ENCODE results near the gene COP1. TPM values are rescaled to one million over a fixed set of nuclear protein-coding genes. Genes with fewer than 3 reads are reported as not detected.

COP1 gene
- total RNA-seq, 4 donors from 2014 or later, result 36.1 to 53.6 (median 39.5) TPM

DNA sequence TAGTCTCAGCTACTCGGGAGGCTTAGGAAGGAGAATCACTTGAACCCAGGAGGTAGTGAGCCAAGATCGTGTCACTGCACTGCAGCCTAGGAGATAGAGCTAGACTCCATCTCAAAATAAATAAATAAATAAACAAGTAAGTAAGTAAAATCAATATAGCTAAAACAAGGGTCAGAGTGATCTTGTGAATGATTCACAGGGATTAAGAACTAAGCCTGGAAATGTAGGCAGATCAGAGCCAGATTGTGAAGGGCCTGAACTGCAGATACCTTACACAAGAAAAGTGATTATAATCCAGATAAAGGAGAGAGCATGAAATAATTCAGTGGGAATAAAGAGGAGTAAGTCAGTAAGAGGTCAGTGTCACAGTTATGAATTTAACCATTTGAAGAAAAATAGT, 41.5 kb downstream of the COP1 start:
- Histone ChIP-seq H3K36me3 (peaks cover 5 to 37% (median 23%) of the 10 kb centered on the region in 4 donors), H3K9me3 (no peaks in the 10 kb centered on the region), H3K4me1 (no peaks in the 10 kb centered on the region), H3K27me3 (no peaks in the 10 kb centered on the region), H3K4me3 (no peak overlapping the region), H3K27ac (replicated peaks in 1 of 4) (no peak overlapping the region)
- TF ChIP-seq, protein P1, sequence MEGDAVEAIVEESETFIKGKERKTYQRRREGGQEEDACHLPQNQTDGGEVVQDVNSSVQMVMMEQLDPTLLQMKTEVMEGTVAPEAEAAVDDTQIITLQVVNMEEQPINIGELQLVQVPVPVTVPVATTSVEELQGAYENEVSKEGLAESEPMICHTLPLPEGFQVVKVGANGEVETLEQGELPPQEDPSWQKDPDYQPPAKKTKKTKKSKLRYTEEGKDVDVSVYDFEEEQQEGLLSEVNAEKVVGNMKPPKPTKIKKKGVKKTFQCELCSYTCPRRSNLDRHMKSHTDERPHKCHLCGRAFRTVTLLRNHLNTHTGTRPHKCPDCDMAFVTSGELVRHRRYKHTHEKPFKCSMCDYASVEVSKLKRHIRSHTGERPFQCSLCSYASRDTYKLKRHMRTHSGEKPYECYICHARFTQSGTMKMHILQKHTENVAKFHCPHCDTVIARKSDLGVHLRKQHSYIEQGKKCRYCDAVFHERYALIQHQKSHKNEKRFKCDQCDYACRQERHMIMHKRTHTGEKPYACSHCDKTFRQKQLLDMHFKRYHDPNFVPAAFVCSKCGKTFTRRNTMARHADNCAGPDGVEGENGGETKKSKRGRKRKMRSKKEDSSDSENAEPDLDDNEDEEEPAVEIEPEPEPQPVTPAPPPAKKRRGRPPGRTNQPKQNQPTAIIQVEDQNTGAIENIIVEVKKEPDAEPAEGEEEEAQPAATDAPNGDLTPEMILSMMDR (IDR thresholded peaks at IDR 0.05), result no peak
- no peak for TF ChIP-seq POLR2A (IDR thresholded peaks at IDR 0.05; ENCODE audit: low read depth)
- TF ChIP-seq POLR2AphosphoS5 (IDR thresholded peaks at IDR 0.05), result no peak
- intact Hi-C loops (cut with DNase I), result no loop called here
- DNase-seq (ENCODE audit: extremely low spot score), result no peak
- 98% methylated on average over 2 of the region's 2 CpGs for WGBS

DNA sequence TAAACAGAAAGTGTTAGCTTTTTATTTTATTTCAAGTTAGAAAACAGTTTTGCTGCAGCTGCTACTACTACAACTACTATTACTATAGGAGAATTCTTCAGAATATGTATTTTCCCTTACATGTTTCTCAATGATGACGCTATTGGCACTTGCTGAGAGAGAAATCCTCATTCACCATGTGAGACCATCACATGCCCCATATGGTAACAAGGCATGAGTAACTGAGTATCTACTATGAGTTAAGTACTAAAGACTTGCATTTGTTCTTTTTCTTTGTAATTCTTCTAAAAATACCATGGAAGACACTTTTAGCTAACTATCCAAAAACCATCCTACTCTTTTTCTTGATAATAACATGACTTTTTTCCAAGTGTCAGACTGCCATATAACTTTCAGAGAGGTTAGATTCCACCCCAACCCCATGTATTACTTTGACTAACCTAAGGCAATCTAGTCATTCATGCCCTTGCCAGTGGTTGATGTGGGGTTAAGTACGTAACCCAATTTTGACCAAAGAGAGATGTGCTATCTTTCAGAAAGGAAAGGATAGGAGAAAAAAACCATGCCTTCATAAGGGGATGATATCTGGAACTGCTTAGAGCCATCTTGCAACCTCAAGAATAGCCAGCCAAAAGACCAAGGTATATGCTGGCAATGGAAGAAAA, 42.9 kb downstream of the COP1 start:
- no peak for DNase-seq (ENCODE audit: extremely low spot score)
- Histone ChIP-seq H3K36me3 (peaks cover 5 to 30% (median 22%) of the 10 kb centered on the region in 4 donors), H3K27ac (replicated peaks in 1 of 4) (no peak overlapping the region), H3K4me1 (no peaks in the 10 kb centered on the region), H3K4me3 (no peak overlapping the region), H3K9me3 (peaks cover 0 to 4% (median 0%) of the 10 kb centered on the region in 4 donors), H3K27me3 (no peaks in the 10 kb centered on the region)
- TF ChIP-seq POLR2A (IDR thresholded peaks at IDR 0.05; ENCODE audit: low read depth), result no peak
- no peak for TF ChIP-seq POLR2AphosphoS5 (IDR thresholded peaks at IDR 0.05)
- TF ChIP-seq, protein P1 (IDR thresholded peaks at IDR 0.05), result no peak
- TF ChIP-seq EP300 (IDR thresholded peaks at IDR 0.05), result no peak
- intact Hi-C loops (cut with DNase I), result no loop called here
- 100% methylated on average over 2 of the region's 2 CpGs for WGBS

DNA sequence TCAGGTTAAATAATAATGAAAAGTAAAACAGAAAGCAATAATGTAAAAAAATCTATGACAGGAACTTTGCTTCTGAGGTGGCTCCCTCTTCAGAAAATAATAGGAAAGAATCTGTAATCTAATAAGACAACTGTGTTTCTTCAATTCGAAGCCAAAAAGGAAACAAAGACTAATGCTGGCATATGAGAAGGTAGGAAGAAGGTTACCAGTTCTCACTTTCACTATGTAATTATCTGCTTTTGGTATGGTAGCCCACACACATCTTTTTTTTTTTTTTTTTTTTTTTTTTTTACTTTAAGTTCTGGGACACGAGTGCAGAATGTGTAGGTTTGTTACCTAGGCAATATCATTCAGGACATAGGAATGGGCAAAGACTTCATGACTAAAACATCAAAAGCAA, 47.1 kb downstream of the COP1 start:
- Histone ChIP-seq H3K27ac (replicated peaks in 1 of 4) (no peak overlapping the region), H3K27me3 (no peaks in the 10 kb centered on the region), H3K9me3 (peaks cover 0 to 29% (median 16%) of the 10 kb centered on the region in 4 donors), H3K4me1 (no peaks in the 10 kb centered on the region), H3K4me3 (no peak overlapping the region), H3K36me3 (peaks cover 11 to 42% (median 21%) of the 10 kb centered on the region in 4 donors)
- DNase-seq (ENCODE audit: extremely low spot score), result no peak
- intact Hi-C loops (cut with DNase I), result no loop called here
- TF ChIP-seq POLR2A (IDR thresholded peaks at IDR 0.05; ENCODE audit: low read depth) (no peak), POLR2AphosphoS5 (IDR thresholded peaks at IDR 0.05) (no peak), EP300 (IDR thresholded peaks at IDR 0.05) (no peak)
- TF ChIP-seq, protein P1 (IDR thresholded peaks at IDR 0.05), result no peak
- 59% methylated on average over 2 of the region's 2 CpGs for WGBS

DNA sequence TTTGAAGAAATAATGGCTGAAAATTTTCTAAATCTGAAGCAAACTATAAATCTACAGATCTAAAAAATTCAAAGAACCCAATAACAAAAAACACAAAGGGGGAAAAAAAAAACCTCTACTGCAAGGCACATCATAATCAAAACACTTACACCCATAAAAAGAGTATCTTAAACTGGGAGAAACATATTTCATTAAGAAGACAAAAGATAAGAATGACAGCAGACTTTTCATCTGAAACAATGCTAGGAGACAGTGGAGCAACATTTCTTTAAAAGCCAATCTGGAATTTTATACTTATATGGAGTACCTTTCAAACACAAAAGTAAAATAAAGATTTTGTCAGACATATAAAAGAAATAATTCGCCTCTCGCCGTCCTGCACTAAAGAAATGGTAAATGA, 49.1 kb downstream of the COP1 start:
- intact Hi-C loops (cut with DNase I), result no loop called here
- Histone ChIP-seq H3K4me3 (no peak overlapping the region), H3K9me3 (peaks cover 0 to 29% (median 16%) of the 10 kb centered on the region in 4 donors), H3K4me1 (no peaks in the 10 kb centered on the region), H3K36me3 (peaks cover 11 to 54% (median 21%) of the 10 kb centered on the region in 4 donors), H3K27ac (replicated peaks in 1 of 4) (no peak overlapping the region), H3K27me3 (no peaks in the 10 kb centered on the region)
- TF ChIP-seq POLR2AphosphoS5 (IDR thresholded peaks at IDR 0.05) (no peak), POLR2A (IDR thresholded peaks at IDR 0.05; ENCODE audit: low read depth) (no peak), EP300 (IDR thresholded peaks at IDR 0.05) (no peak)
- TF ChIP-seq, protein P1 (IDR thresholded peaks at IDR 0.05), result no peak
- WGBS, result 96% methylated on average over 3 of the region's 3 CpGs
- DNase-seq (ENCODE audit: extremely low spot score), result no peak
